ENCODE results near the gene ZBTB17.

DNA sequence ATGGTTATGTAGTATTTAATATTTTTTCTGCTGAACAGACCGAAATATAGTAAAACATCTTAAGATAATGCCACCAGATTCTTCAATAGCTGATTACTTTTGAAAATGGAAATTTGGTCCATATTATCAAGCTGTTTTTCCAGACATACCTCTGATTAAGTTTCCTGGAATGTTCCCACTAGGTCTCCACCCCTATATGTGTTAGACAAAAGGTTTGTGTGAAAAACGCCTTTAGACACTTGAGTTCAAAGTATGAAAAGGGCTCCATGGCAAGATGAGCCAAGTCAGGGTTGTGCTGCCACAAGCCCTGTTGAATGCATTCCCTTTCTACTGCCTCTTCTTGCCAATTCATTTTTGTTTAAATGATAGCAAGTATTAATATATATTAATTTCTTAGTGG, 52.7 kb downstream of the ZBTB17 start:
- TF ChIP-seq, protein P1, sequence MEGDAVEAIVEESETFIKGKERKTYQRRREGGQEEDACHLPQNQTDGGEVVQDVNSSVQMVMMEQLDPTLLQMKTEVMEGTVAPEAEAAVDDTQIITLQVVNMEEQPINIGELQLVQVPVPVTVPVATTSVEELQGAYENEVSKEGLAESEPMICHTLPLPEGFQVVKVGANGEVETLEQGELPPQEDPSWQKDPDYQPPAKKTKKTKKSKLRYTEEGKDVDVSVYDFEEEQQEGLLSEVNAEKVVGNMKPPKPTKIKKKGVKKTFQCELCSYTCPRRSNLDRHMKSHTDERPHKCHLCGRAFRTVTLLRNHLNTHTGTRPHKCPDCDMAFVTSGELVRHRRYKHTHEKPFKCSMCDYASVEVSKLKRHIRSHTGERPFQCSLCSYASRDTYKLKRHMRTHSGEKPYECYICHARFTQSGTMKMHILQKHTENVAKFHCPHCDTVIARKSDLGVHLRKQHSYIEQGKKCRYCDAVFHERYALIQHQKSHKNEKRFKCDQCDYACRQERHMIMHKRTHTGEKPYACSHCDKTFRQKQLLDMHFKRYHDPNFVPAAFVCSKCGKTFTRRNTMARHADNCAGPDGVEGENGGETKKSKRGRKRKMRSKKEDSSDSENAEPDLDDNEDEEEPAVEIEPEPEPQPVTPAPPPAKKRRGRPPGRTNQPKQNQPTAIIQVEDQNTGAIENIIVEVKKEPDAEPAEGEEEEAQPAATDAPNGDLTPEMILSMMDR (IDR thresholded peaks at IDR 0.05; ENCODE audit: poor library complexity): no peak
- TF ChIP-seq EZH2 (IDR thresholded peaks at IDR 0.05; ENCODE audit: borderline replicate concordance) (no peak), EZH2phosphoT487 (IDR thresholded peaks at IDR 0.05; ENCODE audit: low read depth, severe bottlenecking, unreplicated experiment) (no peak)

All from hepatocyte (in vitro differentiated cells).